Sigmoid colon (tissue), 4 donors: ENCODE measurements around the gene VAV3.

Experiments
- EP300 ChIP-seq, 4 donors: sonication (generic); formaldehyde crosslinking; IDR thresholded peaks; one replicate each; pipeline ENCODE4 v1.6.1; 2017; ENCODE audit warnings: antibody characterized with exemption in 4 of 4
- TF ChIP-seq, protein P1 (sequence below), 4 experiments: fragments of 450-650 bp in 3 of 4; fragments of 200-600 bp in 1 of 4; IDR thresholded peaks; one replicate each; pipeline ENCODE4 v1.5.1; 2016 to 2019; ENCODE audit warnings: antibody characterized with exemption in 4 of 4, mild to moderate bottlenecking in 3 of 4, moderate library complexity in 2 of 4

DNA sequence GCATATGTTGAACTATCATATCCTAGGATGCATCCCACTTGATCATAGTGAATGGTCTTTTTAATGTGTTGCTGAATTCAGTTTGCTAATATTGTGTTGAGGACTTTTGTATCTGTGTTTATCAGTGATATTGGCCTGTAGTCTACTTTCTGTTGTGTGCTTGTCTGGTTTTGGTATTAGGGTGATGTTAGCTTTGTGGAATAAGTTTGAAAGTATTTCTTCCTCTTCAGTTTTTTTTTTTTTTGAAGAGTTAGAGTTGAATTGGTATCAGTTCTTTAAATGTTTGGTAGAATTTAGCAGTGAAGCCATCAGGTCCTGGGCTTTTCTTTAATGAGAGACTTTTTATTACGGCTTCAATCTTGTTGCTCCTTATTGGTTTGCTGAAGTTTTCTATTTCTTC, 162.3 kb downstream of the VAV3 start:
- TF ChIP-seq, protein P1, sequence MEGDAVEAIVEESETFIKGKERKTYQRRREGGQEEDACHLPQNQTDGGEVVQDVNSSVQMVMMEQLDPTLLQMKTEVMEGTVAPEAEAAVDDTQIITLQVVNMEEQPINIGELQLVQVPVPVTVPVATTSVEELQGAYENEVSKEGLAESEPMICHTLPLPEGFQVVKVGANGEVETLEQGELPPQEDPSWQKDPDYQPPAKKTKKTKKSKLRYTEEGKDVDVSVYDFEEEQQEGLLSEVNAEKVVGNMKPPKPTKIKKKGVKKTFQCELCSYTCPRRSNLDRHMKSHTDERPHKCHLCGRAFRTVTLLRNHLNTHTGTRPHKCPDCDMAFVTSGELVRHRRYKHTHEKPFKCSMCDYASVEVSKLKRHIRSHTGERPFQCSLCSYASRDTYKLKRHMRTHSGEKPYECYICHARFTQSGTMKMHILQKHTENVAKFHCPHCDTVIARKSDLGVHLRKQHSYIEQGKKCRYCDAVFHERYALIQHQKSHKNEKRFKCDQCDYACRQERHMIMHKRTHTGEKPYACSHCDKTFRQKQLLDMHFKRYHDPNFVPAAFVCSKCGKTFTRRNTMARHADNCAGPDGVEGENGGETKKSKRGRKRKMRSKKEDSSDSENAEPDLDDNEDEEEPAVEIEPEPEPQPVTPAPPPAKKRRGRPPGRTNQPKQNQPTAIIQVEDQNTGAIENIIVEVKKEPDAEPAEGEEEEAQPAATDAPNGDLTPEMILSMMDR (IDR thresholded peaks at IDR 0.05): no peak
- no peak for TF ChIP-seq EP300 (IDR thresholded peaks at IDR 0.05)
